ENCODE data around the gene PPIL4.

DNA sequence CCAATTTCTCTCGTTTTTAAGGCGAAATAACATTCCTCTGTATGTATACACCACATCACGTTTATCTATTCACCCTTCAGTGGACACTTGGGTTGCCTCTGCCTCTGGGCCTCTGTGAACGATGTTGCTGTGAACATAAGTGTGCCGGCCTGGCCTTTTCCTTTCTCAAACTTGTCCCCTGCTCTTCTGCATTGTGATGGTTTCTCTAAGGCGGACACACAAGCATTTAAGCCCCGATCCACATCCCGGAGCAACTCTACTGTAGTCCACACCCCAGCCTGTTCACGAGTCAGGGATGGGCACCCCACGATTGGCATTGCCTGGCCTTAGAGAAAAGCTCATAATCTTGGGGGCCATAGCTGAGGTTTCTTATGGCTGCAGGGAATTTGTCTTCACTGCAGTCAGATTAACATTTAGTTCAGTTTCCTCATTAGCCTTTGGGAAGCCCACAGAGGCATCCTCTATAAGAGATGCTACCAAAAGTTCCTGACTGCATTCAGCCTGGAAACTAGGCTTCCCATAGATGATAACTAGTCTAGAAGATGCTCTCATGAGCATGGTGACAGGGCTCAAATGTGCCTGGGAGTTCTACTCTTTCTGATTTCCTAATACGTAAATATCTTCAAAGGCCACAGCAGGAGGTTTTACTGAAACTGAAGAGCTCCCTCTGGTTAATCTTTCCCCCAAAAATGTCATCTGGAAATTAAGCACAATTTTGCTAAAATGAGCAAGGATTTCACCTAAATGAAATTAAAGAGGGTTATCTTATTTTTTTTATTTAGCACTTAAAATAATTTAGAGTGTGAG, 61.8 kb downstream of the PPIL4 start:
- TF ChIP-seq NR1H2 (CRISPR knock-in tag; IDR thresholded peaks at IDR 0.05), result no peak
- TF ChIP-seq, protein P1, sequence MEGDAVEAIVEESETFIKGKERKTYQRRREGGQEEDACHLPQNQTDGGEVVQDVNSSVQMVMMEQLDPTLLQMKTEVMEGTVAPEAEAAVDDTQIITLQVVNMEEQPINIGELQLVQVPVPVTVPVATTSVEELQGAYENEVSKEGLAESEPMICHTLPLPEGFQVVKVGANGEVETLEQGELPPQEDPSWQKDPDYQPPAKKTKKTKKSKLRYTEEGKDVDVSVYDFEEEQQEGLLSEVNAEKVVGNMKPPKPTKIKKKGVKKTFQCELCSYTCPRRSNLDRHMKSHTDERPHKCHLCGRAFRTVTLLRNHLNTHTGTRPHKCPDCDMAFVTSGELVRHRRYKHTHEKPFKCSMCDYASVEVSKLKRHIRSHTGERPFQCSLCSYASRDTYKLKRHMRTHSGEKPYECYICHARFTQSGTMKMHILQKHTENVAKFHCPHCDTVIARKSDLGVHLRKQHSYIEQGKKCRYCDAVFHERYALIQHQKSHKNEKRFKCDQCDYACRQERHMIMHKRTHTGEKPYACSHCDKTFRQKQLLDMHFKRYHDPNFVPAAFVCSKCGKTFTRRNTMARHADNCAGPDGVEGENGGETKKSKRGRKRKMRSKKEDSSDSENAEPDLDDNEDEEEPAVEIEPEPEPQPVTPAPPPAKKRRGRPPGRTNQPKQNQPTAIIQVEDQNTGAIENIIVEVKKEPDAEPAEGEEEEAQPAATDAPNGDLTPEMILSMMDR (IDR thresholded peaks at IDR 0.05), result no peak
- TF ChIP-seq, protein P2, sequence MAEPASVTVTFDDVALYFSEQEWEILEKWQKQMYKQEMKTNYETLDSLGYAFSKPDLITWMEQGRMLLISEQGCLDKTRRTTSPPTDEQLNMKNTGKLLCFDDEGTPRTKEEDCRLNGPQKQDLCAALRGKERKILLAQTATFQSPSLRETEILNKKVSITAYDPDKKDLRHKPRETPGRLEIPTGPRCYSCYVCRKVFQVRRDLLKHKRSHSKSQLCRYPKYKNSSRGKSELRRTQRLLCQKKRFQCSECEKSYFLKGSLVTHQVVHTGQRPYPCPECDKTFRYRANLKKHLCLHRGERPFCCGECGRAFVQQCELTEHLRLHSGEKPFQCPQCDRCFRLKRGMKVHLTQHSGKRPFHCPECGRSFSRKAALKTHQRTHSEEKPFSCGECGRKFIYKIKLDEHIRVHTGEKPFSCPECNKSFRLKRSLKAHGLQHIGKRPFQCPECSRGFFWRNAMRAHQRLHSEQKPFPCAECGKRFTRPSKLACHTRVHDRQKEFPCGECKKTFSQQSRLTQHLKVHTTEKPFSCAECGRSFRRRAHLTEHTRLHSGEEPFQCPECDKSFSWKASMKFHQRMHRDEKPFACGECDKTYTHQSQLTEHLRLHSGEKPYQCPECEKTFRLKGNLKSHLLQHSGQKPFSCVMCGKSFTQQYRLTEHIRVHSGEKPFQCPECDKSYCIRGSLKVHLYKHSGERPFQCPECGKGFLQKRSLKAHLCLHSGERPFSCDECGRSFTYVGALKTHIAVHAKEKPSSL (CRISPR knock-in tag; conservative IDR thresholded peaks at IDR 0.05), result no peak
- no peak for TF ChIP-seq MLX (CRISPR knock-in tag; IDR thresholded peaks at IDR 0.05)
- TF ChIP-seq, protein P3, sequence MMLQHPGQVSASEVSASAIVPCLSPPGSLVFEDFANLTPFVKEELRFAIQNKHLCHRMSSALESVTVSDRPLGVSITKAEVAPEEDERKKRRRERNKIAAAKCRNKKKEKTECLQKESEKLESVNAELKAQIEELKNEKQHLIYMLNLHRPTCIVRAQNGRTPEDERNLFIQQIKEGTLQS (CRISPR knock-in tag; conservative IDR thresholded peaks at IDR 0.05), result no peak
- TF ChIP-seq USF2 (CRISPR knock-in tag; IDR thresholded peaks at IDR 0.05), result no peak
- no peak for TF ChIP-seq ZNF232 (CRISPR knock-in tag; IDR thresholded peaks at IDR 0.05)
- no peak for TF ChIP-seq JUN (CRISPR knock-in tag; IDR thresholded peaks at IDR 0.05)
- no peak for TF ChIP-seq ESRRA (CRISPR knock-in tag; IDR thresholded peaks at IDR 0.05; ENCODE audit: borderline replicate concordance)
- TF ChIP-seq, protein P4, sequence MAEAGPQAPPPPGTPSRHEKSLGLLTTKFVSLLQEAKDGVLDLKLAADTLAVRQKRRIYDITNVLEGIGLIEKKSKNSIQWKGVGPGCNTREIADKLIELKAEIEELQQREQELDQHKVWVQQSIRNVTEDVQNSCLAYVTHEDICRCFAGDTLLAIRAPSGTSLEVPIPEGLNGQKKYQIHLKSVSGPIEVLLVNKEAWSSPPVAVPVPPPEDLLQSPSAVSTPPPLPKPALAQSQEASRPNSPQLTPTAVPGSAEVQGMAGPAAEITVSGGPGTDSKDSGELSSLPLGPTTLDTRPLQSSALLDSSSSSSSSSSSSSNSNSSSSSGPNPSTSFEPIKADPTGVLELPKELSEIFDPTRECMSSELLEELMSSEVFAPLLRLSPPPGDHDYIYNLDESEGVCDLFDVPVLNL (CRISPR knock-in tag; IDR thresholded peaks at IDR 0.05; ENCODE audit: borderline replicate concordance, low read depth), result no peak
- TF ChIP-seq, protein P5, sequence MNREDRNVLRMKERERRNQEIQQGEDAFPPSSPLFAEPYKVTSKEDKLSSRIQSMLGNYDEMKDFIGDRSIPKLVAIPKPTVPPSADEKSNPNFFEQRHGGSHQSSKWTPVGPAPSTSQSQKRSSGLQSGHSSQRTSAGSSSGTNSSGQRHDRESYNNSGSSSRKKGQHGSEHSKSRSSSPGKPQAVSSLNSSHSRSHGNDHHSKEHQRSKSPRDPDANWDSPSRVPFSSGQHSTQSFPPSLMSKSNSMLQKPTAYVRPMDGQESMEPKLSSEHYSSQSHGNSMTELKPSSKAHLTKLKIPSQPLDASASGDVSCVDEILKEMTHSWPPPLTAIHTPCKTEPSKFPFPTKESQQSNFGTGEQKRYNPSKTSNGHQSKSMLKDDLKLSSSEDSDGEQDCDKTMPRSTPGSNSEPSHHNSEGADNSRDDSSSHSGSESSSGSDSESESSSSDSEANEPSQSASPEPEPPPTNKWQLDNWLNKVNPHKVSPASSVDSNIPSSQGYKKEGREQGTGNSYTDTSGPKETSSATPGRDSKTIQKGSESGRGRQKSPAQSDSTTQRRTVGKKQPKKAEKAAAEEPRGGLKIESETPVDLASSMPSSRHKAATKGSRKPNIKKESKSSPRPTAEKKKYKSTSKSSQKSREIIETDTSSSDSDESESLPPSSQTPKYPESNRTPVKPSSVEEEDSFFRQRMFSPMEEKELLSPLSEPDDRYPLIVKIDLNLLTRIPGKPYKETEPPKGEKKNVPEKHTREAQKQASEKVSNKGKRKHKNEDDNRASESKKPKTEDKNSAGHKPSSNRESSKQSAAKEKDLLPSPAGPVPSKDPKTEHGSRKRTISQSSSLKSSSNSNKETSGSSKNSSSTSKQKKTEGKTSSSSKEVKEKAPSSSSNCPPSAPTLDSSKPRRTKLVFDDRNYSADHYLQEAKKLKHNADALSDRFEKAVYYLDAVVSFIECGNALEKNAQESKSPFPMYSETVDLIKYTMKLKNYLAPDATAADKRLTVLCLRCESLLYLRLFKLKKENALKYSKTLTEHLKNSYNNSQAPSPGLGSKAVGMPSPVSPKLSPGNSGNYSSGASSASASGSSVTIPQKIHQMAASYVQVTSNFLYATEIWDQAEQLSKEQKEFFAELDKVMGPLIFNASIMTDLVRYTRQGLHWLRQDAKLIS (CRISPR knock-in tag; IDR thresholded peaks at IDR 0.05; ENCODE audit: borderline replicate concordance), result no peak

All from WTC11 (cell line).